ENCODE measurements around the gene NDUFC2.

GRCh38 chr11:78020246-78020645, 59.4 kb downstream of the NDUFC2 start:
- TF ChIP-seq CSRNP3 (CRISPR knock-in tag; IDR thresholded peaks at IDR 0.05) (no peak), CSDC2 (CRISPR knock-in tag; IDR thresholded peaks at IDR 0.05) (no peak)
